Cerebellar cortex (tissue), 1 donor: ENCODE measurements around the gene LRP5.

Experiments used
- DNase-seq: peaks from one replicate; pipeline ENCODE4 v3.0.0-alpha.2; 2015; ENCODE audit warnings: low spot score

The LRP5 gene

GRCh38 chr11:68347345-68347744 lies 35.0 kb downstream of the LRP5 start:
- DNase-seq, result no peak

GRCh38 chr11:68347841-68348240 lies 35.5 kb downstream of the LRP5 start:
- no peak for DNase-seq

- no peak for DNase-seq
These were observed 37.3 kb downstream of the LRP5 start for GRCh38 chr11:68349461-68350249.

GRCh38 chr11:68350759-68351449 lies 38.5 kb downstream of the LRP5 start:
- no peak for DNase-seq

- no peak for DNase-seq
These were observed 39.3 kb downstream of the LRP5 start for GRCh38 chr11:68351450-68352275.

GRCh38 chr11:68352591-68352990 lies 40.2 kb downstream of the LRP5 start:
- no peak for DNase-seq

- DNase-seq, result no peak
These were observed 40.7 kb downstream of the LRP5 start for GRCh38 chr11:68353118-68353517.

GRCh38 chr11:68353669-68354068 lies 41.3 kb downstream of the LRP5 start:
- DNase-seq, result no peak

- no peak for DNase-seq
These were observed 41.9 kb downstream of the LRP5 start for GRCh38 chr11:68354148-68354872.

GRCh38 chr11:68355471-68355870 lies 43.1 kb downstream of the LRP5 start:
- DNase-seq, result no peak

- no peak for DNase-seq
These were observed 45.2 kb downstream of the LRP5 start for GRCh38 chr11:68357568-68357967.

- DNase-seq, result no peak
These were observed 46.0 kb downstream of the LRP5 start for GRCh38 chr11:68358416-68358815.

GRCh38 chr11:68361702-68362101 lies 49.3 kb downstream of the LRP5 start:
- no peak for DNase-seq

GRCh38 chr11:68362801-68363379 lies 50.5 kb downstream of the LRP5 start:
- no peak for DNase-seq

- DNase-seq, result no peak
These were observed 51.4 kb downstream of the LRP5 start for GRCh38 chr11:68363776-68364175.

GRCh38 chr11:68364581-68364980 lies 52.2 kb downstream of the LRP5 start:
- no peak for DNase-seq

- no peak for DNase-seq
These were observed 53.6 kb downstream of the LRP5 start for GRCh38 chr11:68365943-68366435.

- DNase-seq, result no peak
These were observed 54.9 kb downstream of the LRP5 start for GRCh38 chr11:68367252-68367651.

- DNase-seq, result no peak
These were observed 57.4 kb downstream of the LRP5 start for GRCh38 chr11:68369756-68370155.

- DNase-seq, result no peak
These were observed 58.1 kb downstream of the LRP5 start for GRCh38 chr11:68370211-68371111.
